Karpas-422 (cell line): ENCODE data around the gene TMTC1. TPM values are rescaled to one million over a fixed set of nuclear protein-coding genes. Genes with fewer than 3 reads are reported as not detected.

ENCODE experiments used
- DNase-seq: peaks from one replicate; pipeline ENCODE4 v3.0.0-alpha.2; 2015
- H2AFZ ChIP-seq: fragments of 200-600 bp; sonication (generic); 2 replicates; pipeline ENCODE4 v1.6.1; 2014; ENCODE audit warnings: antibody characterized with exemption, low read length, mixed read lengths
- H3K27ac ChIP-seq: fragments of 200-600 bp; sonication (generic); 2 replicates; pipeline ENCODE4 v1.5.1; 2014; ENCODE audit warnings: mild to moderate bottlenecking, low read length, moderate library complexity
- H3K27me3 ChIP-seq: fragments of 200-600 bp; sonication (generic); 2 replicates; pipeline ENCODE4 v1.6.1; 2014; ENCODE audit warnings: low read length, mixed read lengths
- H3K36me3 ChIP-seq: fragments of 200-600 bp; sonication (generic); 2 replicates; pipeline ENCODE4 v1.6.1; 2014; ENCODE audit warnings: low read length, mixed read lengths; ENCODE audit not compliant: insufficient read depth
- H3K4me1 ChIP-seq: fragments of 200-600 bp; sonication (generic); 2 replicates; pipeline ENCODE4 v1.6.1; 2014; ENCODE audit warnings: mild to moderate bottlenecking, low read length, mixed read lengths
- H3K4me2 ChIP-seq: fragments of 200-600 bp; sonication (generic); 2 replicates; pipeline ENCODE4 v1.6.1; 2014; ENCODE audit warnings: low read length, low read depth, mild to moderate bottlenecking; ENCODE audit not compliant: poor library complexity, severe bottlenecking
- H3K4me3 ChIP-seq: fragments of 200-600 bp; sonication (generic); 2 replicates; pipeline ENCODE4 v1.5.1; 2014; ENCODE audit warnings: mild to moderate bottlenecking, antibody characterized with exemption, low read length, mixed read lengths
- H3K79me2 ChIP-seq: fragments of 200-600 bp; sonication (generic); 2 replicates; pipeline ENCODE4 v1.6.1; 2014; ENCODE audit warnings: mild to moderate bottlenecking, low read length, mixed read lengths
- H3K9ac ChIP-seq: fragments of 200-600 bp; sonication (generic); 2 replicates; pipeline ENCODE4 v1.6.0; 2014; ENCODE audit warnings: low read length
- H3K9me2 ChIP-seq: fragments of 200-600 bp; sonication (generic), shearing (Covaris generic); replicated peaks from 2 replicates; pipeline ENCODE4 v1.6.0; 2014; ENCODE audit warnings: mild to moderate bottlenecking, low read length, moderate library complexity; ENCODE audit not compliant: insufficient read depth
- H3K9me3 ChIP-seq: fragments of 300-700, 200-600 bp; sonication (generic); 2 replicates; pipeline ENCODE4 v1.6.1; 2014; ENCODE audit warnings: low read length, mixed read lengths
- H4K20me1 ChIP-seq: fragments of 200-600 bp; sonication (generic); 2 replicates; pipeline ENCODE4 v1.6.1; 2014; ENCODE audit warnings: mild to moderate bottlenecking, antibody characterized with exemption, low read length, low read depth; ENCODE audit not compliant: insufficient read depth
- total RNA-seq: library from RNA; depleted of rRNA; stranded (reverse); fragments of >200 nt; shearing (Covaris generic); gene quantifications from 2 replicates; pipeline ENCODE4 v1.2.3, GENCODE V29; 2014; ENCODE audit warnings: low replicate concordance

The TMTC1 gene
- total RNA-seq, 1 experiment from 2014 or later = not detected

GRCh38 chr12:29754235-29755189 lies 29.2 kb downstream of the TMTC1 start:
- no peaks in the 10 kb centered on the region for H3K9me2 ChIP-seq
- no peaks in the 10 kb centered on the region for H3K27me3 ChIP-seq
- no peak overlapping the region for H3K4me3 ChIP-seq
- H3K79me2 ChIP-seq = no peaks in the 10 kb centered on the region
- H4K20me1 ChIP-seq = no peaks in the 10 kb centered on the region
- no peak for DNase-seq
- no peaks in the 10 kb centered on the region for H3K36me3 ChIP-seq
- H2AFZ ChIP-seq = no peak overlapping the region
- no peaks in the 10 kb centered on the region for H3K4me1 ChIP-seq
- no peak overlapping the region for H3K27ac ChIP-seq
- no peaks in the 10 kb centered on the region for H3K9me3 ChIP-seq
- no peak overlapping the region for H3K9ac ChIP-seq
- no peak overlapping the region for H3K4me2 ChIP-seq

DNA sequence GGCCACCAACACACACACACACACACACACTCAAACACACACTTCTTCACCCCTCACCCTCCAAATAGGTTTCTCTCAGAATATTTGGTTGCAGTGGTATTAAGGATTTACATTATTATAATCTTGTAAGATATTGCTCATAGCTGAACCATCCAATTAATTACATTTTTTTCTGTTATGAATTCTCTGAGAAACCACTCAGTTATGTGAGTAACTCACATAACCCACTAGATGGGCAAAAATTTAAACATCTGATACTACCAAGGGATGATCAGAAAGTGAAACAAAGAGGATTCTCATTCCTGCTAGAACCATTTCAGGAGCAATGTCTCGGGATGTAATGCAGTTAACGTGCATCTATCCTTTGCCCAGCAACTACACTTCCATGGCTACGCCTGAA lies 31.6 kb downstream of the TMTC1 start:
- no peaks in the 10 kb centered on the region for H3K9me3 ChIP-seq

DNA sequence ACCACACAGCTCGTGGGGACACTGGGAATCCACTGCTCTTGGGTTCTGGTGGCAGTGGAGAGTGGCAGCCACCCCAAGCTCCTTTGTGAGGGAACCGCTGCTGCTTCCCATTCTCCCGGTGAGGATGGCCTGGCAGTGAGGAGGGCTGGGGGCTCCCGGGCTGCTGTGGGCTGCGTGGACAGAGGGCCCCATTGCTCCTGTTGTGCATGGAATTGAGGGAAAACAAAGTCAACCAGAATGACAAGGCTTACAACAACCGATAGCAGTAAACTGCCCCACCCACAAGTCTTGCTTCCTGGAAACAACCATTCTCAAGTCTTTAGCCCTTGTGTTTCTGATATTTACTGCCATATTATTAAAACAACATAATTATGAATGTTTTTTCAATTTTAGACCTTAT lies 32.1 kb downstream of the TMTC1 start:
- H3K79me2 ChIP-seq = no peaks in the 10 kb centered on the region
- no peak overlapping the region for H3K4me3 ChIP-seq
- H3K36me3 ChIP-seq = no peaks in the 10 kb centered on the region
- DNase-seq = no peak
- H4K20me1 ChIP-seq = no peaks in the 10 kb centered on the region
- no peak overlapping the region for H3K9ac ChIP-seq
- H3K4me1 ChIP-seq = no peaks in the 10 kb centered on the region
- no peaks in the 10 kb centered on the region for H3K9me3 ChIP-seq
- H2AFZ ChIP-seq = no peak overlapping the region
- no peaks in the 10 kb centered on the region for H3K27me3 ChIP-seq
- H3K27ac ChIP-seq = no peak overlapping the region
- no peak overlapping the region for H3K4me2 ChIP-seq
- no peaks in the 10 kb centered on the region for H3K9me2 ChIP-seq

More for the DNA sequence above, 31.6 kb downstream of the TMTC1 start:
- no peaks in the 10 kb centered on the region for H3K79me2 ChIP-seq
- no peak overlapping the region for H3K9ac ChIP-seq
- no peak overlapping the region for H2AFZ ChIP-seq
- no peaks in the 10 kb centered on the region for H3K27me3 ChIP-seq
- H3K9me2 ChIP-seq = no peaks in the 10 kb centered on the region
- H3K27ac ChIP-seq = no peak overlapping the region
- H3K4me3 ChIP-seq = no peak overlapping the region
- H4K20me1 ChIP-seq = no peaks in the 10 kb centered on the region
- no peak overlapping the region for H3K4me2 ChIP-seq
- no peaks in the 10 kb centered on the region for H3K36me3 ChIP-seq
- no peaks in the 10 kb centered on the region for H3K4me1 ChIP-seq
- DNase-seq = no peak

- Histone ChIP-seq H3K4me3 (no peak overlapping the region), H3K27me3 (no peaks in the 10 kb centered on the region), H4K20me1 (no peaks in the 10 kb centered on the region), H3K36me3 (no peaks in the 10 kb centered on the region), H3K9me2 (no peaks in the 10 kb centered on the region), H2AFZ (no peak overlapping the region), H3K27ac (no peak overlapping the region), H3K4me1 (no peaks in the 10 kb centered on the region), H3K4me2 (no peak overlapping the region), H3K79me2 (no peaks in the 10 kb centered on the region), H3K9me3 (no peaks in the 10 kb centered on the region), H3K9ac (no peak overlapping the region)
- DNase-seq = no peak
Observed at GRCh38 chr12:29750928-29751220, 32.9 kb downstream of the TMTC1 start.

DNA sequence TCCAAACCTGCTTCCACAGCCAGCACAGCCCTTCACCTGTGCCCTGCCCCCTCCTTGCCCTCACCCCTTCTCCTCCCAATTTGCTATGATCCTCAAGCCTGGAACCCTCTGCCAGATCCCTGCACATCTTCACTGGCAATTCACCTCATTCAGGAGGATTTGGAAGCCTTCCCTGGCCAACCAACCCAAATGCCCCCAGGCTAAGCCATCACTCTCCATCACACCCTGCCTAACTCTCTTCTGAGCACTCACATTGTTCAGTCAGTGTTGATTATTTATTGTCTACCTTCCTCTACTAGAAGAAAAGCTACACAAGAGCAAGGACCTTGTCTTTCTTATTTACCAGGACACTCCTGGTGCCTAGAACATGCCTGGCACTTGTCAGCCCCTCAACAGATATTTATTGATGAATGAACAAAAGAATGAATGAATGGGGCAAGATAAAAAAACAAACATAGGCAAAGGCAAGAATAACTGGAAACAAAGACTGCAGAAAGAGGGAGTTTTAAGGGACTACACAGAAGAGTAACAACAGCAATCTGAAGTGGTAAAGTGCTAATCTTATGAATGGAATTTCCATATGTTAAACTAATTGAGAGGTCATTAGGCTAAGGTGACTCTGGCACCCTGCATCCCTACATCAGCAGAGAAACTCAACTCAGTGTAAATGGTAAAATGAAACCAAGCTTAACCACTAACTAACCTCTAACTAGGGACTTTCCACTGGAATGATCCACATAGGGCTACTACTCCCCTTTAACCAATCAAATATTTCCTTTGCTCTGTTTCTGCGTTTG lies 33.4 kb downstream of the TMTC1 start:
- Histone ChIP-seq H3K27me3 (no peaks in the 10 kb centered on the region), H3K9ac (no peak overlapping the region), H3K9me3 (no peaks in the 10 kb centered on the region), H3K27ac (no peak overlapping the region), H3K79me2 (no peaks in the 10 kb centered on the region), H4K20me1 (no peaks in the 10 kb centered on the region), H2AFZ (no peak overlapping the region), H3K4me2 (no peak overlapping the region), H3K4me1 (no peaks in the 10 kb centered on the region), H3K4me3 (no peak overlapping the region), H3K36me3 (no peaks in the 10 kb centered on the region), H3K9me2 (no peaks in the 10 kb centered on the region)
- no peak for DNase-seq

DNA sequence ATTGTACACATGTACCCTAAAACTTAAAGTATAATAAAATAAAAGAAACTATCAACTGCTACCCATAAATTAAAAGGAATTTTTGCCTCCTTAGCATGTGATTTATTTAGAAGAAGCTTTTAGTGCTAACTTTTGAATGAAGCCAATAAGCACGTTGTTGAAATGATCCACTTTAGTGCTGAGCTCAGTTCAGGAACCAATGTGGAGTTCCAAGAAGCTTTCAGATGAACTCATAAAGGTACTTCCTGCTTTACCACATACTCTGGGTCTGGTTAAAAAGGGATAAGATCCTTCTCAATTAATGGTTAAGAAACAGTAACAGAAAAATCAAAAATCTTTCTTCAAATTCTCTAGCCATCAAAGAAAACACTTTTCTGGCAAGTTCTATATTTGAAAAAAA lies 39.4 kb downstream of the TMTC1 start:
- DNase-seq = no peak
- H3K27ac ChIP-seq = no peak overlapping the region
- no peaks in the 10 kb centered on the region for H3K27me3 ChIP-seq
- no peak overlapping the region for H3K9ac ChIP-seq
- H3K9me3 ChIP-seq = no peaks in the 10 kb centered on the region
- no peak overlapping the region for H3K4me2 ChIP-seq
- H3K9me2 ChIP-seq = no peaks in the 10 kb centered on the region
- no peaks in the 10 kb centered on the region for H4K20me1 ChIP-seq
- H3K4me1 ChIP-seq = no peaks in the 10 kb centered on the region
- H3K4me3 ChIP-seq = no peak overlapping the region
- H2AFZ ChIP-seq = no peak overlapping the region
- H3K36me3 ChIP-seq = no peaks in the 10 kb centered on the region
- H3K79me2 ChIP-seq = no peaks in the 10 kb centered on the region

- H4K20me1 ChIP-seq = no peaks in the 10 kb centered on the region
- no peak overlapping the region for H3K4me2 ChIP-seq
Observed at GRCh38 chr12:29743801-29744200, 39.9 kb downstream of the TMTC1 start.

GRCh38 chr12:29743077-29743476 lies 40.7 kb downstream of the TMTC1 start:
- H3K9me3 ChIP-seq = no peaks in the 10 kb centered on the region
- no peak overlapping the region for H3K27ac ChIP-seq
- H3K9me2 ChIP-seq = no peaks in the 10 kb centered on the region
- H3K4me1 ChIP-seq = no peaks in the 10 kb centered on the region
- no peaks in the 10 kb centered on the region for H3K27me3 ChIP-seq
- no peak overlapping the region for H3K4me2 ChIP-seq
- no peaks in the 10 kb centered on the region for H3K36me3 ChIP-seq
- H3K4me3 ChIP-seq = no peak overlapping the region
- H3K79me2 ChIP-seq = no peaks in the 10 kb centered on the region
- no peak overlapping the region for H2AFZ ChIP-seq
- H4K20me1 ChIP-seq = no peaks in the 10 kb centered on the region
- DNase-seq = no peak
- H3K9ac ChIP-seq = no peak overlapping the region

More at GRCh38 chr12:29743801-29744200, 39.9 kb downstream of the TMTC1 start:
- Histone ChIP-seq H3K79me2 (no peaks in the 10 kb centered on the region), H3K27me3 (no peaks in the 10 kb centered on the region), H3K9me3 (no peaks in the 10 kb centered on the region), H2AFZ (no peak overlapping the region), H3K9me2 (no peaks in the 10 kb centered on the region), H3K27ac (no peak overlapping the region), H3K4me3 (no peak overlapping the region), H3K36me3 (no peaks in the 10 kb centered on the region), H3K4me1 (no peaks in the 10 kb centered on the region), H3K9ac (no peak overlapping the region)
- DNase-seq = no peak
